ENCODE results near the gene ANKRD22.
"Not testable (repeated sequence)": the region's sequence is repeated elsewhere in the genome, so short reads cannot be mapped to it uniquely, and the experiment has no call there.

ANKRD22 gene

GRCh38 chr10:88851706-88852105 is at the start of gene ANKRD22:
Gene ANKRD22, minus strand, starts transcription at chr10:88851844. Its CDS starts 237 bp downstream, at chr10:88851607.
- DNase-seq, result peak in 1 of 2 donors; percentile 18

- DNase-seq, result no peak
These were observed 48.2 kb upstream of the ANKRD22 start for GRCh38 chr10:88899886-88900285.

- DNase-seq, result no peak
These were observed 47.1 kb upstream of the ANKRD22 start for GRCh38 chr10:88898727-88899126.

DNA sequence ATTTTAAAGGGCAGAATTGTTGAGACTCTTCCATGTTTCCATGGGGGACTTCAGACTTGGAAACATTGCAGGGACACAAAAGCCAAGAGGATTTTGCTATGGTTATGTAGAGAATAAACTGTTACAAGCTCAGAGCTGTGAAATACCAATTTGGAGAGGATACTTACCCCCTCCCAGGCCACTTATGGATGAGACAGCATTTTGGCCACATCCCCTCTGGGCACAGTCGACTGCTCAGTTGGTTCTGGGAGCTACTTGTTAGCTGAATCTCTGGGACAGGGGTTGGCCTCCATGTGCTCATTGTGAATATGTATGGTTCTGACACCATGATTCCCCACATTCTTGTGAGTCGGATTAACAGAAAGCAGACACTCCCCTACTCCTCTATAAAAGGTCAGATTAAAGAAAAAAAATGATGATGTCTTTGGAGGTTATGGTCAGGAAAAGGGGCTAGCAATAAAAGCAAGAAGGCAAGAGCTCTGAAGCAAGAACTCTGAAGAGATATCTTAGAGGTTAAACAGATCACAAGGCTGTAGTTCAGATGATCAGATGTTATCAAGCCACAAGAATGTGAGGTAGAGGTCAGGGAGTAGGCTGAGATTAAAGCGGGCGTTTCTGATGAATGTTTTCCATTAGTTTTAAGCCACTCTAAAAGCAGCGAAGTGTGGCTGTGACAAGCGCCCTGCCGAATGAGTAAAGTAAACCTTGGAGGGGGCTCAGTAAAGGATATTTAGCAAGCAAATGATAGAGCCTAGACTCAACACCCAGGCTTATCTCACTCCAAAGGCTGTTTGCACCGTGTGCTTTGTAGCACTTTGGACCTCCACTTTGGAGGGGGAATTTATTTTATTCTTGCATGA is 45.6 kb upstream of the ANKRD22 start:
- DNase-seq, result no peak

DNA sequence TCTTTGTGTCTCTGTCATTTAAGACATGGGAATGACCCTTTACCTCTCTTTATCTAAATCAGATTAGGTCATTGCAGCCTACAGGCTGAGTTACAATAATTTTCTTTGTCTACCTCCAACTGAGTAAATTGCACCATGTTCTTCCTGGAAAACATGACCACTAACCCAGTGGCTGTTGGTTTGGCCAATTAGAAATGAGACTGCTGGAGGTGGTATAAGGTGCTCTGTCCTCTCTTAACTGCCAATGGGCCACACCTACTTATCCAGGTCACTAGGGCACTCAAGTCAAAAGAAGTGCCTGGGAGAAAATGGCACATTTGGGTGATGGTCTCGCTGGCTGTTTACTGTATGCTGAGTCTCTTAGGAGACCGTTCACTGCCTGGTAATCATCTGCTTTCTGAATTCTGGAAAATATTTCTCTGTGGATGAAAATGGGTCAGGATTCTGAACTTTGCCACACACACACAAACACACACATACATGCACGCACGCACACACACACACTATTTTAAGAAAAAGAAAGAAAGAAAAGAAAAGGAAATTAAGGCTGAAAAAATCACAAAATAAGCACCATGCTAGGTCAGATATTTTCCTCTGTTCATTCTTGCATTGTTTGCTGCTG is 44.8 kb upstream of the ANKRD22 start:
- no peak for DNase-seq

DNA sequence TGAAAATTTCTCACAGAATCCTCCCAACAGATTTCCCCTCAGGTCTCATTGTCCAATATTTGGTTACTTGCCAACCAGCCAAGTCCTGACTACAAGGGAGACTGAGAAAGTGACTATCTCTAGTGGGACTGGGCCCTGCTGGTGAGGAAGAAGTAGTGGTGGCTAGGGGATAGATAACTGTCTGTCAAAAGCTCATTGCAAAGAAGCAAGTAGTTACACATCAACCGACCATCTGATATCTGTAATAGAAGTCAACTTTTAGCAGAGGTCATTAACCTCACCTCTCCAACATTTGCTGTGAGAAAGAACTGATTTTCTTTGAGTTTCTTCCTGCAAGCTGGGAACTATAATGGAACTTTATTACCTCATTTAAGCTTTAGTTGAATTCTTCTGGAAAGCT is 43.6 kb upstream of the ANKRD22 start:
- DNase-seq, result no peak

DNA sequence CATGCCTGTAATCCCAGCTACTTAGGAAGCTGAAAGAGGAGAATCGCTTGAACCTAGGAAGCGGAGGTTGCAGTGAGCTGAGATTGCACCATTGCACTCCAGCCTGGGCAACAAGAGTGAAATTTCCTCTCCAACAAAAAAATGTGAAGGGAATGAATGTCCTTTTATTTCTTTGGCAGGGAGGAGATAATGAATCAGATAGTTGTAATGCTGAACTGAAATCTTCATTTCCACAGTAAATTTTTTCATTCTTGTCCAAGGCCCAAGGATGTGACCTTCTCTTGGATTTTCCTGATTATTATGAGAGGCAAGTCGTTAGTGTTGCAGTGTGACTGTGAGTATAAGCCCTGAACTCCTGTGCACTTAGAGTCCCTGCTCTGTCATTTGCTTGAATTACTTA is 42.0 kb upstream of the ANKRD22 start:
- DNase-seq, result no peak

DNA sequence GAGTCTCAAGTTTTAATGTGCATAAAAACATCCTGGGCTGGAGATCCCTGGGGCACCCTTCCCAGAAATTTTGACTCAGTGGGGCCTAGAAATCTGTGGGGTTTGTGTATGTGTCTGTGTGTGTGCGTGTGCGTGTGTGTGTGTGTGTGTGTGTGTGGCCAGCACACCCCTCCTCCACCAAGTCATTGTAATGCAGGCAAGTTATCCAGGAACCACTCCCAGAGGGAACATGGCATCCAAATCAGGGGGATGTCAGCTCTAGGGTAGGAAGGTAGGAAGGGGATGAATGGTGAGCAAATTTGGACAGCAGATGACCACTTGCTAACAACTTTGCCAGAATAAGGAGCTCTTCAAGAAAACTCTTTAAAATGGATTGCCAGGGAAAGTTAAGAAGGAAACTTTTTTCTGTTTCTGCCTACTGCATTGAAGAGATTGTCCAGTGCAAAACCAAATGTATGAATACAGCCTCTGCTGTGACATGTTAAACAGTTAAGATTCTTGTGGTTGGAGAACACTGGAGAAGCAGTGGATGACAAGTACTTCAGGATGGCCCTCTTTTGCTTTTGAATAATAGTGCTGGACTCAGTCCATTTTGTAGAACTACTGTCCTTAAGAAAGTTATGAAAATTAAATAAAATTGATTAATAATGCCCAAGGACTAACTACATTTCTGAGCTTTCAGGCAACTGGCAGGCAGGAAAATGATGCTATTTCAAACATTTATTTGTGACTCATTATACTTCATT is 40.8 kb upstream of the ANKRD22 start:
- DNase-seq, result no peak

GRCh38 chr10:88890681-88891381 is 39.2 kb upstream of the ANKRD22 start:
- DNase-seq, result no peak

DNA sequence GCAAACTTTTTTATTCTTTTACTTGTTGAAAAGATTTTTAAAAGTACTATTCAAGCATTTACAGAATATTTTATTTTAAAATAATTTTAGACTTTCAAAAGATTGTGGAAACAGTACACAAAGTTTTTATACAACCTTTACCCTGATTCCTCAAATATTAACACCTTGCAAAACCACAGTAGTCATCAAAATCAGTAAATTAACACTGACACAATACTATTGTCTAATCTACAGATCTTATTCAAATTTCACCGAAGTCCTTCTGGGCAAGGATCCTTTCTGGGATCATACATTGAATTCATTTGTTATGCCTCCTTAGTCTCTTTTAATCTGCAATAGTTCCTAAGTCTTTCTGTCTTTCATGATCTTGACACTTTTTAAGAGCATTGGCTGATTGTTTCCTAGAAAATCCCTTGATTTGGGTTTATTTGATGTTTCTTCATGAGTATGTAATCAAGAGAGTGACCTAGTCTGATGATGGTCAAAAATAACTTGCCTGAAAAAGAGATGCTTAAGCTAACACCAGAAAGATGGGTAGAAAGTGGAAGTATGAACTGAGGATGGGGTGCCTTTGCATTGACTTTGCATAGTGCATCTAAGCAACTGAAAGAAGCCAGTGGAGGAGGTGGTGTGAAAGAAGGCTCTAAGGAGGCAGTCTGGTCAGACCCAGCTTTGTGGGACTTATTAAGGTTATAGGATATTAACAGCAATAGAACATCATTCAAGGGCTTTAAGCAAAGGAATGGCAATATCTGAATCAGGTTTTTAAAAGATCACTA is 38.1 kb upstream of the ANKRD22 start:
- no peak for DNase-seq

DNA sequence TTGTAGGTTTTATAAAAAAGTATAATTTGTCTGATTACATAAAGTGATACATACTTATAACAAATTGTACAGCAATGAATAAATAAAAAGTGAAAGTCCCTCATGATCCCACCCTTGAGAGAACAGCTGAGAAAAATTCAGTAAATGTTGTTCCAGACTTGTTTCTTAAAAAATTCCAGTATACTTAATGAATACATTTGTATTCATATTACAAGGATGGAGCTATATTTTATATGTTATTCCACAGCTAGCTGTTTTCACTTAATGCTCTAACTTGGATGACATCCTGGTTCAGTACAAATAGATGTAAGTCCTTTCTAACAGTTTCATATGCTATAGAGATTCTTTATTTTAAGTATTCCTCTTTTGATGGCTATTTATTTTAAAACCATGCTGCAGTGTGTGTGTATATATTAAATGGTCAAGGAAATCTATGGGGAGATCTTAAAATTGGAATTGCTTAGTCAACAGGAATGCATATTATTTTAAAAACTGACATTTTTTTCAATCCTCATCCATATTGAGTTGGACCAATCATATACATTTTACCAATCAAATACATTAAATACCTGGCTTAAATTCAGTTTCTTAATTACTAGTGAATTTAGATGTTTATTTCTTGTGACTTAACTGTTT is 37.3 kb upstream of the ANKRD22 start:
- DNase-seq, result no peak

GRCh38 chr10:88886557-88886956 is 34.9 kb upstream of the ANKRD22 start:
- DNase-seq, result no peak

DNA sequence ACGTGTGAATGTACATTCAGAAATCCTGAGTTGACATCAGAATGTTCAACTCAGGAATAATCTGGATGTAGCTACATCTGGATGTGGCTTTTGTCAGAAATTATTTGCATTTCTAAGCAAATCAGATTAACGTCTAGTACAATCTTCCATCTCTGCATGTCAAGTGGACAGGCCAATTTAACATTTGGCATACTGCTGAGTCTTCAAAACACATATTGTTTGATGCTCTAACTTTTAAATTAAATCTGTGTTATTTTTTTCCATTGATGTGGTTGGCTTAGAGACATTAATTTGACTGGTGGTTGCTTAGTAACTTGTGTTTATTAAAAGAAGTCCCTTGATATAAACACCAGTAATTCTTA is 31.8 kb upstream of the ANKRD22 start:
- peak in 1 of 2 donors; percentile 31 for DNase-seq

GRCh38 chr10:88882646-88883447 is 31.2 kb upstream of the ANKRD22 start:
- not testable (repeated sequence) for DNase-seq

DNA sequence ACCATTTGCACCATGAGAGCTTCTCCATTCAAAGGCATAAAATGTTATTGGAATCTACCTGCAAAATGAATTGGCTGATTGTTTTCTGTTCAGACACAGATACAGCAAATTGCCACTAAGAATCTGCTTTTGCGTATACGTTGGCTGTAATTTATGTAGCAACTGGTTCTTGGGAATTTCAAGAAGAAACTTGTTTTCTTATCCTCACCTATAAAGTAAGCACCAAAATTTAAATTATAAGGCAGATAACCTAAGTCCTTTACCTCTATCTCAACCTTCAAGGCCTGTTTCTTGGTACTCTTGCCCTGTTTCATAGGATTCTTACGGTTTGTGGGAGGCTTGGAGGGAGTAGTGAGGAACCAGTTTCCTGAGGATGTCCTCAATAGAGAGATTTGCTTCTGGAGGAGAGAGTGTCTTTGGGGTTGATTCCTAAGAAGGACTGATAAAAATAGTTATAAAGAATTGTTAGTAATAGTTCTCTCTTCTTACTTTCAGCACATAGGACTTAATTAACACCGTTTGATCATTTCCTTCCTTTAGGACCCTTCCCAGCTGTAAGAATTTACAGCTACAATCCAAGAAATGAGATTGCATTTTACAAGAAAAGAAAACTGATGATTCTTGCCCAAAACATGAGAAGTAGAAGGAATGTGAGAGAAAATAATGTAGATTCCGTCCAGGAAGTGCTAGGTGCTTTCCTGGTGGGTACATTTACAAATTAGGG is 30.4 kb upstream of the ANKRD22 start:
- no peak for DNase-seq

- DNase-seq, result no peak
These were observed 29.7 kb upstream of the ANKRD22 start for GRCh38 chr10:88881320-88881719.

DNA sequence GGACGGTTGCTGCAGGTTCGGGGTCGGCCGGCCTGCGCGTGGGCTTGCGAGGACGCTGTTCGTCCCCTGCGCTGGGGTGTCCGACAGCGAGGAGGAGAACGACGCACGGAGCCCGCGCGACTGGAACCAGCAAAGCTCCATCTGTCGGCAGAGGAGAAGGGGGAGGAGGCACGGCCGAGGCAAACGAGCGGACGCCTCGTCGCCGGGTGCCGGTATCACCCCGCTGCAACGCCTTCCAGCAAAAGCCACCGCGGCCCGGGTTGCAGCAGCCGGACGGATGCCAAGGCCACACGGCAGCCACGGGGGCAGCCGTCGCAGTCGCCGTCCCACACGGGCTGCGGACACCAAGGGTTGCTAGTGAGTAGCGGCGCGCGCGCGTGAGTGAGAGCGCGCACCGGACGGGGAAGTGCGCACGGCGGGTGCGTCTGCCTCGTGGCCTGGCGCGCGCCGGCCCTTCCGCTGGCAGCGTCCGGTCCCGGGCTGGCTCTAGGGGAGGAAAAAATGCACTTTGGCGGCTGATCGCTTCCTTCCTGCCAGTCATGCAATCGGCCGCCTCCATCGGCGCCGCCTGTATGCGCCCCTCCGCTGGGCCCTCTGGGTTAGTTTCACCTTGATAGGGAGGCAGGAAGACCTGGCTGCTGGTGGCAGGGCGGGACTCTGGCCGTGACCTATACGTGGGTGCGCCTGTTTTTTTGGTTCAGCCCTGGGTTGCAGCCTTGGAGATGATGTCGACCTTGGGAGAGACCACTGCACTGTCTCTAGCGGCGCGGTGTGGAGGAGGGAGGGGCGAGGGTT is 28.8 kb upstream of the ANKRD22 start:
- peak; percentile 69 to 71 for DNase-seq

DNA sequence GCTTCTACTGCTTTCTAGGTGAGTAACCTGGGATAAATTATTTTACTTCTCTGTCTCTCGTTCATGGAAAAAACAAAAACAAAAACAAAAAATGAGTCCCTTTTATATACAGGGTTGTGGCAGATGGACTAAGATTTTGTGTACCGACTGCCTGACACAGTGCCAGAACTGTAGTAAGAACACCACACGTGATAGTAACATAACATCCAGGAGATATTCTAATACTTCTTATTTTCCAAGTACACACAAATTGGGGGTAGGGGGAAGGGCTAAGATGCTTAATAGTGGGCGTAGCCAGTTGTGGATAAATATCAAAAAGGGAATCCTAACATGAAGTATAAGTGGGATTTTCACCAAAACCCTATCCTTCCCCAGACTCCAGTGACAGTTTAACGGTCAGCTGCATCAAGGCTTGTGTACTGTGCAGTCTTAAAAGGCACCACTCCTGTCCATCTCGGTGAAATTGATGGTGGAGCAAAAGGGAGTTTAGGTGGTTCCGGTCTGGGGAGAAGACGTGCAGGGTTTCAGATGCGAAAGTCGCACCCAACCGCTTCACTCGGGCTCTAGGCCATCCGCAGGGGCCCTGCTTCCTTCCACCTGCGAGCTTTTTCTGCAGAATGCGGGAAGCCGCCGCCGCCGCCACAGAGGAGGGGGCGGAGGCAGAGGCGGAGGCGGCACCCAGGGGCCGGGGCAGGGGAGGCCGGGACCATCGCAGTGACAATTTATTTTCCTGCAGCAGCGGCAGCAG is 28.1 kb upstream of the ANKRD22 start, which contains the start of gene STAMBPL1:
Gene STAMBPL1, plus strand, starts transcription at position 712 of the 748 bp plus-strand sequence. CDS start 21,464 bp downstream, outside the sequence.
- DNase-seq, result peak; percentile 56 to 72

Data from CD4-positive, alpha-beta T cell treated with Interleukin-1 beta for 1 hour (primary cell).